ENCODE measurements around the gene ITPKB. TPM values are rescaled to one million over a fixed set of nuclear protein-coding genes. Genes with fewer than 3 reads are reported as not detected.

ITPKB gene
- total and polyA plus RNA-seq, 7 experiments from 2014 or later = 51.7 to 429 (median 177) TPM

DNA sequence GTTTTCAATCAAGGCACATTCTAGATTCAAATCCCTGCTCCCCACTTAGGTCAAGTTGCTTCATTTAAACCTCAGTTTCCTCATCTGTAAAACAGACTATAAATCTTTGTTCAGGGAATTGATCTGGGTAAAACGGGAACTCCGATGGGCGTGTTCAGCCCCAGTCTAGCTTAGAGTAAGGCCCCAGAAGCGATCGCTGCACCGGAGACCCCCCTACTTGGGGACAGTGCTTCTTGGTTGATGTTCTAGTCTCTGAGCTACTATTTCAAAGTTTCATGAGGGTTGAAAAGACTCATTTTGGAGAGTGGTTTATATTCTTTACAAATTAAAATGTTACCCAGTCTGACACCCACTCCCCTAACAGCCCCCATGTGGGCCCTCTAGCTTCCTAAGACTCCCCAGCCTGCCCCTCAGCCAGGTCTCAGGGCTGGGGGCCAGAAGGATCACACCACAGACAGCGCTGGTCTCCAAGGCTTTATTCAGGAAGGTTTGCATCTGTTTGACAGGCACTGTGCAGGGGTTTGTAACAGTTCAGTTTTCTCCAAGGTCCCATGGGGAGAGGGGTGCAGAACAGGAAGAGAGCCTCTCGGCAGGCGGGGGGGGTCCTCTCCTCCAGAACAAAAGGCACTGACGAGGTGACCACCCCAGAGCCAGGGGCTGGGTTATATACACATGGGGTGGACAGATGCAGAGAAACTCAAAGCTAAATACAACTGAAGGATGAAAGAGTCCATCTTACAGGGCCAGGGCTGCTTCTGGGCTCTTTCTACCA is 107.7 kb downstream of the ITPKB start:
- Mint-ChIP-seq H3K9me3 (peaks cover 0 to 5% (median 0%) of the 10 kb centered on the region in 11 donors), H3K27ac (peak overlapping the region in 8 of 9 donors; percentile 40 to 89 (median 84)), H3K27me3 (no peaks in the 10 kb centered on the region), H3K4me1 (peaks cover 20 to 74% (median 62%) of the 10 kb centered on the region in 7 donors), H3K4me3 (peak overlapping the region in 2 of 10 donors; percentile 10 to 45), H3K36me3 (peaks cover 0 to 39% (median 19%) of the 10 kb centered on the region in 5 donors)
- H3K4me1 ChIP-seq (ENCODE audit: control insufficient read depth in 2 of 2, insufficient read depth in 2 of 2, low read length in 2 of 2) = peaks cover 29 to 47% of the 10 kb centered on the region in 2 donors
- peak overlapping the region; percentile 56 for H3K27ac ChIP-seq (ENCODE audit: low read depth, low read length)
- no peak overlapping the region for H3K4me3 ChIP-seq (ENCODE audit: low read length)
- no peak for ATAC-seq
- H3K9me3 ChIP-seq (ENCODE audit: control insufficient read depth in 2 of 3, low read length in 3 of 3) = no peaks in the 10 kb centered on the region
- intact Hi-C loops (cut with micrococcal nuclease) = no loop called here
- no peaks in the 10 kb centered on the region for H3K27me3 ChIP-seq (ENCODE audit: control insufficient read depth in 2 of 2, insufficient read depth in 2 of 2, low read length in 2 of 2)
- ChIA-PET POLR2A (interaction anchor here (2.0 kb wide), 1 partner anchor 54 kb away, joined by 6 read pairs; no protein-coding TSS in a partner anchor), CTCF (interaction anchor here (0.6 to 5.7 kb wide), 5 partner anchors 18 to 197 kb away, joined by 3 to 33 read pairs (median 3); no protein-coding TSS in a partner anchor)
- H3K36me3 ChIP-seq (ENCODE audit: control insufficient read depth in 2 of 3, insufficient read depth in 3 of 3, low read length in 3 of 3) = peaks cover 0 to 50% (median 7%) of the 10 kb centered on the region in 3 experiments
- no peak for DNase-seq

DNA sequence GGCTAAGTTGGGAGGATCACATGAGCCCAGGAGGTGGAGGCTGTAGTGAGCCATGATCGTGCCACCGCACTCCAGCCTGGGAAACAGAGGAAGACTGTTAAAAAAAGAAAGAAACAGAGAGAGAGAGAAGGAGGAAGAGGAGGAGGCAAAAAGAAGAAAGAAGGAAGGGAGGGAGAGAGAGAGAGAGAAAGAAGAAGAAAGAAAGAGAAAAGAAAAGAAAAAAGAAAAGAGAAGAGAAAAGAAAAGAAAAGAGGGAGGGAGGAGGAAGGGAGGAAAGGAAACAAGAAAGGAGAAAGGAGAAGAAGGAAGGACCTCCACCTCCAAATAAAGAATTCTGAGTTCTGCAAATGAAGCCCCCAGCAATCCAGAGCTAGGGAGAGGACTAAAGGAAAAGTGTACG is 108.5 kb downstream of the ITPKB start:
- H3K4me3 ChIP-seq (ENCODE audit: low read length) = no peak overlapping the region
- intact Hi-C loops (cut with micrococcal nuclease) = no loop called here
- Mint-ChIP-seq H3K4me1 (peaks cover 21 to 73% (median 62%) of the 10 kb centered on the region in 7 donors), H3K36me3 (peaks cover 0 to 39% (median 19%) of the 10 kb centered on the region in 5 donors), H3K27ac (peak overlapping the region in 7 of 9 donors; percentile 59 to 88 (median 78)), H3K4me3 (no peak overlapping the region), H3K27me3 (no peaks in the 10 kb centered on the region), H3K9me3 (peaks cover 0 to 5% (median 0%) of the 10 kb centered on the region in 11 donors)
- DNase-seq (no peak), ATAC-seq (no peak)
- peaks cover 29 to 42% of the 10 kb centered on the region in 2 donors for H3K4me1 ChIP-seq (ENCODE audit: control insufficient read depth in 2 of 2, insufficient read depth in 2 of 2, low read length in 2 of 2)
- H3K27me3 ChIP-seq (ENCODE audit: control insufficient read depth in 2 of 2, insufficient read depth in 2 of 2, low read length in 2 of 2) = no peaks in the 10 kb centered on the region
- H3K27ac ChIP-seq (ENCODE audit: low read depth, low read length) = no peak overlapping the region
- ChIA-PET CTCF (interaction anchor here (0.6 to 5.7 kb wide), 6 partner anchors 19 to 217 kb away, joined by 3 to 33 read pairs (median 4); no protein-coding TSS in a partner anchor), POLR2A (no interaction called here)
- peaks cover 0 to 42% (median 7%) of the 10 kb centered on the region in 3 experiments for H3K36me3 ChIP-seq (ENCODE audit: control insufficient read depth in 2 of 3, insufficient read depth in 3 of 3, low read length in 3 of 3)
- no peaks in the 10 kb centered on the region for H3K9me3 ChIP-seq (ENCODE audit: control insufficient read depth in 2 of 3, low read length in 3 of 3)

DNA sequence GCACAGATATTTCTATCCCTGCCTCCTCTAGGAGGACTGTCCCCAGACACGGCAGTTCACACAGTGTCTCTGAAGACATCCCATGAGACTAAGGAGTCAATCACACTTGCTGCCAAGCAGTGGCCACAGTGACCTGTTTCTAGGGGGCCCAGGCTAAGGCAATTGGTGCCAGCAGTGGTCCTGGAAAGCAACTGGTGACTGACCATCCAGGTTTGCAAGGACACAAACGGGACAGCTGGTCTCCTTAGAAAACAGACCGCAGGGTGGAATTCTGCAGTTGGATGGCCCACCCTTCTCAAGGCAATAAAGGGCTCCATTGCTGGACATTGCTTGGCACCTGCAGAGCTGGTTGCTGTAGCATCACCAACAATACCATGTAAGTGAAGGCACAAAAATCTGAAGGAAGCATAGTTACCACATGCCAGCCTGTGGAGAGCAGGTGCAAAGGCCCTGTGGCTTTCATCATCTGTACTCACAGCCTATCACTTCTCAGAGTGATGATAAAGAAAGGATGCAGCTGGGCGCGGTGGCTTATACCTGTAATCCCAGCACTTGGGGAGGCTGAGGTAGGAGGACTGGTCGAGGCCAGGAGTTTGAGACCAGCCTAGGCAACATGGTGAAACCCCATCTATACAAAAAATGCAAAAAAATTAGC is 109.1 kb downstream of the ITPKB start:
- Histone ChIP-seq H3K9me3 (ENCODE audit: control insufficient read depth in 2 of 3, low read length in 3 of 3) (no peaks in the 10 kb centered on the region), H3K36me3 (ENCODE audit: control insufficient read depth in 2 of 3, insufficient read depth in 3 of 3, low read length in 3 of 3) (peaks cover 0 to 39% (median 7%) of the 10 kb centered on the region in 3 experiments), H3K4me3 (ENCODE audit: low read length) (no peak overlapping the region), H3K27ac (ENCODE audit: low read depth, low read length) (no peak overlapping the region), H3K4me1 (ENCODE audit: control insufficient read depth in 2 of 2, insufficient read depth in 2 of 2, low read length in 2 of 2) (peaks cover 23 to 36% of the 10 kb centered on the region in 2 donors), H3K27me3 (ENCODE audit: control insufficient read depth in 2 of 2, insufficient read depth in 2 of 2, low read length in 2 of 2) (no peaks in the 10 kb centered on the region)
- no peak for ATAC-seq
- ChIA-PET CTCF (interaction anchor here (0.6 to 1.3 kb wide), 3 partner anchors 193 to 218 kb away, joined by 3 to 4 read pairs (median 4); no protein-coding TSS in a partner anchor), POLR2A (no interaction called here)
- Mint-ChIP-seq H3K4me1 (peaks cover 16 to 67% (median 56%) of the 10 kb centered on the region in 7 donors), H3K27me3 (no peaks in the 10 kb centered on the region), H3K36me3 (peaks cover 0 to 37% (median 15%) of the 10 kb centered on the region in 5 donors), H3K9me3 (peaks cover 0 to 8% (median 0%) of the 10 kb centered on the region in 11 donors), H3K4me3 (no peak overlapping the region), H3K27ac (peak overlapping the region; percentile 18 to 88 (median 75))
- no peak for DNase-seq
- intact Hi-C loops (cut with micrococcal nuclease) = loop anchor here (5.0 kb wide), 2 partner anchors 83 to 912 kb away; partner anchors contain the start of gene STUM (in 1 of the 2)

DNA sequence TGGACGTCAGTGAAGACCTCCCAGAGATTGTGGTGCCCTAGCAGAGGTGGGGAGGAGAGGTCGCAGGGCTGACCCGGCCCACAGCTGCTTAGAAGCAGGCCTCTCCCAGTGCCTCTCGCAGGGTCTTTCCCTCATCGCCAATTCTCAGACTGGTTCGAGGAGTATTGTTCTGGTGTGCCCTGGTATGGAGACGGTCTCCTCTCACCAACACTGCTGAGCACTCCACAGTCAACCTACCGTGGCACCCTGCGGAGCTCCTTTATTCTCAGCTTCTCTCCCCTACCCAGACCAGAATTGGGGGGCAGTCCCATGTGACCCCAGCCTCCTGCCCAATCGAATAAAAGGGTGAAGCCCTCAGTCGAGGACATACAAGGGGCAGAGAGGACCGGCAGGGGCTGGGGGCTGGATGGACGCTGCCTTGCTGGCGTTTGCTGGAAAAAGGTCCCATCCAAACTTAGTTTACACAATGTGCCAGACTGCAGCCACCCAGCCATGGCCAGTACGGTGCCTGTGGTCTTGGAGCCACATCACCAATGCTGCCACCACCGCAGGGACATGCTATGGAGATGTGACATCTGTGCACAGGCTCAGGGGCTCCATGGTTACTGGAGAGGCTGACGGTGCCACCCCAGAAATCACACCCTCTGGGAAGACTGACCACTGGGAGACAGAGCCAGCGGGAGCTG is 109.7 kb downstream of the ITPKB start:
- peaks cover 0 to 8% (median 0%) of the 10 kb centered on the region in 11 donors for H3K9me3 Mint-ChIP-seq
- H3K36me3 Mint-ChIP-seq = peaks cover 0 to 35% (median 13%) of the 10 kb centered on the region in 5 donors
- no peak for ATAC-seq
- H3K27me3 ChIP-seq (ENCODE audit: control insufficient read depth in 2 of 2, insufficient read depth in 2 of 2, low read length in 2 of 2) = no peaks in the 10 kb centered on the region
- POLR2A ChIA-PET = no interaction called here
- peaks cover 0 to 34% (median 5%) of the 10 kb centered on the region in 3 experiments for H3K36me3 ChIP-seq (ENCODE audit: control insufficient read depth in 2 of 3, insufficient read depth in 3 of 3, low read length in 3 of 3)
- H3K4me3 Mint-ChIP-seq = peak overlapping the region in 1 of 10 donors; percentile 7
- H3K27ac ChIP-seq (ENCODE audit: low read depth, low read length) = no peak overlapping the region
- H3K4me1 Mint-ChIP-seq = peaks cover 13 to 60% (median 51%) of the 10 kb centered on the region in 7 donors
- H3K27ac Mint-ChIP-seq = peak overlapping the region in 3 of 9 donors; percentile 30 to 87 (median 53)
- intact Hi-C loops (cut with micrococcal nuclease) = loop anchor here (5.0 kb wide), 2 partner anchors 82 to 913 kb away; partner anchors contain the start of gene STUM (in 1 of the 2)
- CTCF ChIA-PET = interaction anchor here (1.2 kb wide), 2 partner anchors 8 to 199 kb away, joined by 3 to 4 read pairs; no protein-coding TSS in a partner anchor
- no peaks in the 10 kb centered on the region for H3K9me3 ChIP-seq (ENCODE audit: control insufficient read depth in 2 of 3, low read length in 3 of 3)
- peaks cover 17 to 29% of the 10 kb centered on the region in 2 donors for H3K4me1 ChIP-seq (ENCODE audit: control insufficient read depth in 2 of 2, insufficient read depth in 2 of 2, low read length in 2 of 2)
- H3K27me3 Mint-ChIP-seq = no peaks in the 10 kb centered on the region
- DNase-seq = no peak
- H3K4me3 ChIP-seq (ENCODE audit: low read length) = no peak overlapping the region

GRCh38 chr1:226628612-226629155 is 110.4 kb downstream of the ITPKB start:
- DNase-seq (no peak), ATAC-seq (no peak)
- Mint-ChIP-seq H3K4me3 (peak overlapping the region in 1 of 10 donors; percentile 7), H3K9me3 (peaks cover 0 to 8% (median 0%) of the 10 kb centered on the region in 11 donors), H3K27ac (peak overlapping the region in 5 of 9 donors; percentile 9 to 80 (median 67)), H3K4me1 (peaks cover 11 to 54% (median 47%) of the 10 kb centered on the region in 7 donors), H3K27me3 (no peaks in the 10 kb centered on the region), H3K36me3 (peaks cover 0 to 33% (median 11%) of the 10 kb centered on the region in 5 donors)
- Histone ChIP-seq H3K27ac (ENCODE audit: low read depth, low read length) (no peak overlapping the region), H3K27me3 (ENCODE audit: control insufficient read depth in 2 of 2, insufficient read depth in 2 of 2, low read length in 2 of 2) (no peaks in the 10 kb centered on the region), H3K9me3 (ENCODE audit: control insufficient read depth in 2 of 3, low read length in 3 of 3) (no peaks in the 10 kb centered on the region), H3K4me3 (ENCODE audit: low read length) (no peak overlapping the region), H3K4me1 (ENCODE audit: control insufficient read depth in 2 of 2, insufficient read depth in 2 of 2, low read length in 2 of 2) (peaks cover 10 to 23% of the 10 kb centered on the region in 2 donors), H3K36me3 (ENCODE audit: control insufficient read depth in 2 of 3, insufficient read depth in 3 of 3, low read length in 3 of 3) (peaks cover 0 to 28% (median 0%) of the 10 kb centered on the region in 3 experiments)
- CTCF ChIA-PET = interaction anchor here (1.2 kb wide), 2 partner anchors 9 to 200 kb away, joined by 3 to 4 read pairs; no protein-coding TSS in a partner anchor
- intact Hi-C loops (cut with micrococcal nuclease) = loop anchor here (5.0 kb wide), 2 partner anchors 81 to 914 kb away; partner anchors contain the start of gene STUM (in 1 of the 2)
- POLR2A ChIA-PET = interaction anchor here (0.6 to 1.0 kb wide), 3 partner anchors 65 to 255 kb away, joined by 3 to 5 read pairs (median 3); no protein-coding TSS in a partner anchor

Data from naive thymus-derived CD4-positive, alpha-beta T cell (primary cell).